HG03175 (cell line): ENCODE data around the gene PRLHR.

ENCODE experiments used
- ATAC-seq: cut with Tn5 transposase; IDR thresholded peaks from one replicate; pipeline ENCODE4 v1.9.1; 2021; ENCODE audit warnings: mild to moderate bottlenecking, moderate library complexity; ENCODE audit not compliant: unreplicated experiment

The PRLHR gene

GRCh38 chr10:118587881-118588651, 7.4 kb downstream of the PRLHR start:
- ATAC-seq = no peak

GRCh38 chr10:118586911-118587310, 8.5 kb downstream of the PRLHR start:
- no peak for ATAC-seq

GRCh38 chr10:118585794-118586193, 9.7 kb downstream of the PRLHR start:
- ATAC-seq = no peak

DNA sequence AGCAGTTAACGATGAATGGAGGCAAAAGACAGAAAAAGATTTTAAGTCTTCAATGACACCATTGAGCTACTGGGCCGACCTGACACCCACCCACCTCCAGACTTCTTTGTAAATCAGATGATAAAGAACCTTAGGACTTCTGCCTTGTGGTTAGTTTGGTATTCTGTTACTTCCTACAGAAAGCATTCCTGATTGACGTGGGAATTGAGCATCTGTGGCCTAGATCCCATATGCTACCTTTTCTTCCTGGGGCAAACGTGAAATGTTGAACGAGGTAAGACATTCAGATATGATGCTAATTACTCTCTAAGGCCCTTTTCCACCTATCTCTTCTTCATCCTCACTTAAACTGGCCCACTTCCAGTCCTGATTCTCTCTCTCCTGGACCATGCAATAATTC, 10.2 kb downstream of the PRLHR start:
- ATAC-seq = no peak

DNA sequence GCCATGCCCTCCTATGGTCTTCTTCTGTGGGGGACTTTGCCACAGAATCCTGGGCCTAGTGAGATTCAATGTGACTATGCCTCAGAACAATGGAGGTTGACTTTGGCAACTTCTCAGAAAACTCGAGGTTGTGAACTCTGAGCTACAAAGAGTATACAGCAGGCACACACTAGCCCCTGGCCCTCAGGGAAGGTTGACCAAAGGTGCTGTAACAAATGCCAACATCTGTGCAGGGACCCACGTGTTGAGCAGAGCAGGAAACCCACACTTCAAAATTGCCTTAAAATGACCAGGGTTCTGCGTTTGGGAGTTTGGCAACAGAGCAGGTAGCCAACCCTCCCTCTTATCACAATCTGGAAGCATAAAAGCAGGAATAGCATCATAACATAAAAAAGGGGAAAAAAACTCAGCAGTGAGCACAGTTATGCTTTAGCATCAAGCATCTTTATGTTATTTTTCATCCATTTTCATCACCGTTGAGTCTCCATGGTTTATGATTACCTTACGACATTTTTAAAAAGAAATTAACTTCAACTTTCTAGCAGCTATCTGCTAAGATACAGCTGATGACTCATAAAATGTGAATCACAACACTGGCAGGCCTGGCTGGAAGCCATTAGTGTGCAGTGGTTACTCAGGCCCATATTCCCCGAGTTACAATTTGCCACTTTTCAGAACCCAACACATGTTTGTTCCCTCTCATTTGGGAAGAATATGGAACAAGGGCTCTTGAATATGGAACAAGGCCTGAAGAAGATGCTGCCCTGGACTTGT, 11.1 kb downstream of the PRLHR start:
- no peak for ATAC-seq

- no peak for ATAC-seq
These were observed 11.8 kb downstream of the PRLHR start for GRCh38 chr10:118583611-118584010.

DNA sequence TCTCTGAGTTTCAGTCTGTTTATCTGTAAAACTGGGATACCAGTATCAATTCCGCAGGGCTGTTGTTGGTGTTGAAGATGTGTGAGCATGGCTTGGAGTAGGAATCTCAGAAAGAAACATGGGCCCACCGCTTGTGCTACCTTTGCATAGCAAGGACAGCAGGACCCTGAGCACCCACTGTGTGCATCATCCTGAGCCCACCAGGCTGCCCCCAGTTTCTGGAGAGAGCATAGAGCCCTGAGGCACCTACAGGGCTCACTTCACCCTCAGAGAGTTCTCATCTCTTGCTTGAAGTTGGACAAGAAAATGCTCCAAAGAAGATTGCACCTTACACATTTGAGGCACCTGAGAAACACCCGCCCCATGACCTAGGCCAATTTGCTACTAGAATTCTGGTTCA, 12.9 kb downstream of the PRLHR start:
- no peak for ATAC-seq

GRCh38 chr10:118581340-118581739, 14.1 kb downstream of the PRLHR start:
- ATAC-seq = no peak

DNA sequence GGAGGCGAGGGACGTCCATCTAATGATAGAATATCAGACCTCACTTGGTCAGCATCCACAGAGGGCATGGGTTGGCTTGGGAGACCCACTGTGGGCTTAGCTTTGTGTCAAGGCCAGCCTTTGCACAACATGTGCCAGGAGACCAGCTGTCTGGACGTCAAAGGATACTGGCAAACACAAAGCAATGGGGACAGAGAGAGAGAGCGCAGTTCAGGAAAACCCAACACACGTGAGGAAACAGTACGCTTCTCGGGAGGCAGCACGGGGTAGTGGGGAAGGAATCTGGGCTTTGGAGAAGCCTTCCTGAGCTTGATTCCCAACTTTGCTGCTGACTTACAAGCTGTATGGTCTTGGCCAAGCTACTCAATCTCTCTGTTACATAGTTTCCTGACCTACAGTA, 14.7 kb downstream of the PRLHR start:
- ATAC-seq = no peak

DNA sequence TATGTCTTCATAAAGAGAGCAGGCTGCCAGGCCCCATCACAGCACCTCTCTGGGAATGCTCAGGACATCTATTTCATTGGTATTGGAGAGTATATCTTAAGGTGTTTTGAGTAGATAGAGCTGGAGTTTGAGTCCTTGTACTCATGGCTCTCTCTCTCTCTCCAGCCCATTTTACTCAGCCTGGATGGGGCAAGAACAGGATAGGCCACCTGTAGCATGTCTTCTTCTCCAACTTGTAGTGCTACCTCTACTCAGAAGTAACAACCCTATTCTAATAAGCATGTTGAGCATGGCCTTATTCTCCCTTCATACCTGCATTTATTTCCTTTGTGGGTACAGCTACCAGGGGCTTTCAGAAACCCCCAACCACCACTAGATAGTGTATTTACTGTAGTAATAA, 21.9 kb downstream of the PRLHR start:
- no peak for ATAC-seq

DNA sequence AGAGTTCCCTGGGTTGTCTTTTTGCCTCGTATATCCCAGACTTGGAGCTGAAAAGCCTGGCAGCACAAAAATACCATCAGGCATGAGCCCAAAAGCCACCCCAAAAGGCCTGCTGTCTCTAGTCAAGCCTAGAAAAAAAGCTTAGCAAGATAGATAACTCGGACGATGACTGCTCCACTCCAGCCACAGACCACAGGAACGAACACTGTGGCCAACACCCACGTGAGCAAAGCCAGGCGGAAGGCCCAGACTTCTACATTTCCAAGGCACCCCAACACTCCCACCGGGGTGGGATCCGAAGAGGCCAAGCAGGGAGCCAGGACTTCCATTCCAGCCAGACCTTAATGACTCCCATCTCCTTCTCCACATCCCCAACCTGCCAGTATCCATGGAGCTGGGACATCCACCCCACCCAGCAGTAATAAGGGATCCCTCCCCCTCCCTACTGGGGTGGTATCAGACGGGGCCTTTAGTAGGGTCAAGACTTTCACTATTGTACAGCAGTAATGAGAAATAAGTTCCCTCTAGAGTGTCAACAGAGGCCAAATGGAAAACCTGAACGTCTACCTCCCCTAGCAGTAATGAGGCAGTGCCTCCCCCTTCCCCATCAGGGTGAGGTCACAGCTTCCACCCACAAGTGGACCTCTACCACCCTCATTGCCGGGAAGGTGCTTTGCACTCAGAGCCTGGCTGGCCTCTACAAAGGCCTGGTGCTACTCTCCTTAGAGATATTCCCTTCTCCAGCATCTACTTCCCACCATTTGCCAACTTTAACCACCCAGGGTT, 23.0 kb downstream of the PRLHR start:
- ATAC-seq = no peak

- no peak for ATAC-seq
These were observed 24.3 kb downstream of the PRLHR start for GRCh38 chr10:118571123-118571522.

DNA sequence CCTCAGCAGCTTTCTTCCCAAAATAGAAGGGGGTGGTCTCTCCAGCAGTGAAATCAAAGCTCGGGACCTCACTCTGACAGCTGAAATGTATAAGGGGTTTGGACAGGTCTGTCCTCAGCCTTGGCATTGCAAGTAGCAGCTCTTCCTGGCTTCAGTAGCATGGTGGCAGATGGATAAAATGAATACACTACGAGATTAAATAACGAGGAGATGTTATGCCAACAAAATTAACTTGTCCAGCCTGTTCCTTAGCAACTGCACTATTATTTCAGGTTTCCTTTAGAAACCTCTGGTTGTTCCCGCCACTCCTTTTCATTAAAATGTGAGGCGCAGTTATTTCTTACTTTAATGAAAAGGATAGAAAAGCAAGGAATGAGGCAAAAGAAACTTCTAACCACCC, 24.9 kb downstream of the PRLHR start:
- ATAC-seq = no peak

GRCh38 chr10:118569882-118570252, 25.6 kb downstream of the PRLHR start:
- ATAC-seq = no peak

- ATAC-seq = no peak
These were observed 26.1 kb downstream of the PRLHR start for GRCh38 chr10:118569241-118569881.

DNA sequence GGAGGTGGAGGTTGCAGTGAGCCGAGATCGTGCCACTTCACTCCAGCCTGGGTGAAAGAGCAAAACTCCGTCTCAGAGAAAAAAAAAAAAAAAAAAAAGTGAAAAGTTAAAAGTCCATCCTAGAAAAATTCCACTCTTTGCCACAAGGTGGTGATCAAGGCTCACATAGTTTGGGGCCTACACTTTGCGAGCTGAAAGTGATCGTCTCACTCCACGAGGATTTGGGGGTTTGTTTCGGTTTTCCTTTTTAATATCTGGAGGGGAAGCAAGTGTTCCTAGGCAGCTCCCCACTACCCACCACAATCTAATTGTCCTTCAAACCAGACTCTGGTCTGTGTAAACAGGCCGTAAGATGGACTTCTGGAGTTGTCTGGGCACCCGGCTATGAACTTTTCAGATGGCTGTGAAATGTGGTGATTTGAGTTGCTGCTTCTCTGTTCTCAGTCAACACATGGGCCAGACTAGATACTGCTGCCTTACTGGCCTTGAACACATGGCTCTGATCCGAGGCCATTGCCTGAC, 27.1 kb downstream of the PRLHR start:
- ATAC-seq = peak; percentile 61

DNA sequence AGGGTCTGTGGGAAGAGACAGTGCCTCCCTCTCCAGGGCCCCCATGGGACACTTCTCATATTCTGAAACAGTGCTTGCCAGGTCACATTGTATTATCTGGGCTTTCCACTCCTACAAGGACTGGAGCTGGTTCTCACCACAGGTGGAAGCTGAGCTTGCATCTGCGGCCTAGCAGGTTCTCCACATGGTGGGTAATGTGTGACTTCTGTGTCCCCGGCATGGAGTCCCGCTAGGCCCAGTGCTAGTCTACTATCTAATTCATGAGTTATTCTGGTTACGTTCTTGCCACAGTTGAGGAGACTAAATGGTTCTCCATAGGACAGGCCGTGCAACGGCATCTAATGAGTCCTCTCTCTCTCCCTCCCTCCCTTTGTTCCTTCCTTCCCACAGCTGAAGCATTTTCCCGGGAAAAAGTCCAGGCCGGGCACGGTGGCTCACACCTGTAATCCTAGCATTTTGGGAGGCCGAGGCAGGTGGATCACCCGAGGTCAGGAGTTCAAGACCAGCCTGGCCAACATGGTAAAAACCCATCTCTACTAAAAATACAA, 27.7 kb downstream of the PRLHR start:
- no peak for ATAC-seq

- no peak for ATAC-seq
These were observed 28.5 kb downstream of the PRLHR start for GRCh38 chr10:118566911-118567310.

- ATAC-seq = no peak
These were observed 30.0 kb downstream of the PRLHR start for GRCh38 chr10:118565301-118566075.

GRCh38 chr10:118564652-118565051, 30.8 kb downstream of the PRLHR start:
- ATAC-seq = no peak
